ENCODE results near the gene ARL6IP6. TPM values are rescaled to one million over a fixed set of nuclear protein-coding genes. Genes with fewer than 3 reads are reported as not detected.

Gene ARL6IP6
- total RNA-seq, 2 donors from 2014 or later, result 18.9 to 32.2 TPM

DNA sequence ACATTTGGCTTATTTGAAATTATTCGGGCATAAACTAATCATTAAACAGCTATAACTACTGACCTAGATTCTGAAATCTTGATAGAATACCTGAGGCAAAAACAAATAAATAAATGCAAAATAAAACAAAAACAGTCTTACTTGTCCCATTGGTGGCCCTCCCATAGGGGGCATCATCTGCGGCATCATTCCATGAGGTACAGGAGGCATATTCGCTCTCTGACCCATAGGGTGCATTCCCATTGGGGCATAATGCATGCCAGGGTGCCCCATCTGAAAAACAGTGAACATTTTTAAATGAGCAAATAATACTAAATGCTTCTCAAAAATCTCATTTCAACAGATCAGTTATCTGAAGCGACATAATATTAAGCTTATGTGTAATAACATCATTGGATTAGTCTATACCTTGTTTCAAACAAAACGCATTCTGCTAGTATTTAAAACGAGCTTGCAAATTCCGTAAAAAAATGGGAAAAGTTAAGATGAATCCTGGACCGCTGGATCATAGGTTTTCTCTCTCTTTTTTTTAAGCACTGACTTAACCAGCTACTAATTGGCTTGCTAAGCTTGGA, 2.5 kb upstream of the ARL6IP6 start:
- WGBS, result 23% methylated on average over 8 of the region's 8 CpGs
- H3K27me3 ChIP-seq (replicated peaks; ENCODE audit: insufficient read depth), result no peaks in the 10 kb centered on the region
- H3K36me3 ChIP-seq, result no peaks in the 10 kb centered on the region
- intact Hi-C loops (cut with DNase I), result loop anchor here (5.0 to 10.0 kb wide), 3 partner anchors 69 to 541 kb away; partner anchors contain the start of genes FMNL2 and STAM2
- no peaks in the 10 kb centered on the region for H3K4me1 ChIP-seq (replicated peaks)
- H3K9me3 ChIP-seq, result no peaks in the 10 kb centered on the region
- H3K4me3 ChIP-seq, result peak overlapping the region; percentile 79 to 87
- no peak overlapping the region for H3K27ac ChIP-seq
- TF ChIP-seq, protein P1, sequence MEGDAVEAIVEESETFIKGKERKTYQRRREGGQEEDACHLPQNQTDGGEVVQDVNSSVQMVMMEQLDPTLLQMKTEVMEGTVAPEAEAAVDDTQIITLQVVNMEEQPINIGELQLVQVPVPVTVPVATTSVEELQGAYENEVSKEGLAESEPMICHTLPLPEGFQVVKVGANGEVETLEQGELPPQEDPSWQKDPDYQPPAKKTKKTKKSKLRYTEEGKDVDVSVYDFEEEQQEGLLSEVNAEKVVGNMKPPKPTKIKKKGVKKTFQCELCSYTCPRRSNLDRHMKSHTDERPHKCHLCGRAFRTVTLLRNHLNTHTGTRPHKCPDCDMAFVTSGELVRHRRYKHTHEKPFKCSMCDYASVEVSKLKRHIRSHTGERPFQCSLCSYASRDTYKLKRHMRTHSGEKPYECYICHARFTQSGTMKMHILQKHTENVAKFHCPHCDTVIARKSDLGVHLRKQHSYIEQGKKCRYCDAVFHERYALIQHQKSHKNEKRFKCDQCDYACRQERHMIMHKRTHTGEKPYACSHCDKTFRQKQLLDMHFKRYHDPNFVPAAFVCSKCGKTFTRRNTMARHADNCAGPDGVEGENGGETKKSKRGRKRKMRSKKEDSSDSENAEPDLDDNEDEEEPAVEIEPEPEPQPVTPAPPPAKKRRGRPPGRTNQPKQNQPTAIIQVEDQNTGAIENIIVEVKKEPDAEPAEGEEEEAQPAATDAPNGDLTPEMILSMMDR (IDR thresholded peaks at IDR 0.05), result peak in 1 of 4 experiments; percentile 15
- TF ChIP-seq POLR2A (IDR thresholded peaks at IDR 0.05), result no peak
- DNase-seq (ENCODE audit: low spot score), result no peak

DNA sequence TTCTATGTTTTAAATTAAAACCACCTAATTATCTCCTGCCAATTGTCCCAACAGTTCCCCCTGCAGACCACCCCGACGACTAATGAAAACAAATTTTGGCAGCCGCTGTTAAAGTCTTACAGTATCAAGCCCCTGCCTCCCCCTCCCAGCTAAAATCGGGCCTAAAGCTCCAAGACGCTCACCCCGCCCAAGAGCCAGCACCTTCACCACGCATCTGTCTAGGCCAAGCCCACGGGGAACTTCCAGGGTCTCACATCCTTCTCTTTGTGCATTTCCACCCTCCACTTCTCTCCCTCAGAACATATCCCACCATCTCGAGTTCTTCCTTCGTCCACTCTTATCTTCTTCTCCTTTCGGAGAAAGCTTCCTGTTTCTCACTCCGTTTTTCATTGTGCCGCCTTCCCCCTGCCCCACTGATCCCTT, 1.6 kb upstream of the ARL6IP6 start:
- intact Hi-C loops (cut with DNase I), result loop anchor here (5.0 to 10.0 kb wide), 3 partner anchors 70 to 542 kb away; partner anchors contain the start of genes FMNL2 and STAM2

DNA sequence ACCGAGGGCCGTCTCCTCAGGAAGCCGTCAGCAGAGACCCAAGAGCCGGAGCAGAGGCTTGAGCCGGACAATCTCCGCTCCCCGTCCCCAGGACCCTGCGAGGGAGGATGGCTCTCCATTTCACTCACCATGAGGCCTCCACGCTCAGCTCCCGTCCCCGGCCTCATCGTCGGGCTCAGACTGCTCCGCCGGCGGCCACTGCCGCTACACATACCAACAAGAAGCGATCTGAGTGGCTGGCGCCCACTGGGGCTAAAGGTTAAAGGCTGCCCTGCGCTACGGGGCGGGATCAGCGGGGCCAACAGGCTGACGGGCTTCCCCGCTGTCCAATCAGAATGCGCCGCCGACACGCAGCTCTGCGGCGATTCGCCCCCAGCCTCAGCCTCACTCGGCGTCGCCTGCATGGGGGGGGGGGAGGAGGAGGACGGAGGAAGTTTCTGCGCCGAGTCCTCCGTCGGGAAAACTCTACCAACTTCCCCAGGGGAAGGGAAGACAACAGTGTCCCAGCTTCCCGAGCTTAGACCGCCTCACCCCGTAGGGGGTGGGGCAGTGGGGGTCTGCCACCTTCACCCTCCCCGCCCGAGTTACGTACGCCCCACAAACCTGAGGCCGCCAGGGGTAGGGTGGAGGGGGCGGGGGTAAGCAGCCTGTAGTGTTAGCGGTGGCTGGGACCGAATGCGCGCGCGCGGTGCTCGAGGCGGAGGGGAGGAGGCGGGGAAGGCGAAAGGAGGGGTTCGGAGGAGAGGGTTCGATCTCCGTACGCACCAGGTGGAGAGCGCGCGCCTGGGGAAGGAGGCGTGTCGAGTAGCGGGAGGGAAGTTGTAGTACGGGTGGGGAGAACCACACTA, 968 bp upstream of the ARL6IP6 start, which contains the start of gene PRPF40A:
PRPF40A (minus strand) TSS at position 234 of the 848 bp plus-strand sequence; CDS start at position 212, 22 bp downstream.
- Histone ChIP-seq H3K4me3 (peak within 1 kb of the TSS; percentile 79 to 87), H3K27me3 (replicated peaks; ENCODE audit: insufficient read depth) (no peaks in the 10 kb centered on the region), H3K27ac (peak within 1 kb of the TSS; percentile 97 to 98), H3K9me3 (no peaks in the 10 kb centered on the region), H3K4me1 (replicated peaks) (no peaks in the 10 kb centered on the region), H3K36me3 (no peaks in the 10 kb centered on the region)
- TF ChIP-seq POLR2AphosphoS5 (IDR thresholded peaks at IDR 0.05) (peak; percentile 91), POLR2A (IDR thresholded peaks at IDR 0.05) (peak; percentile 65)
- TF ChIP-seq, protein P1 (IDR thresholded peaks at IDR 0.05), result peak in 2 of 4 experiments; percentile 31 to 46
- under 1% methylated on average over 68 of the region's 71 CpGs for WGBS
- intact Hi-C loops (cut with DNase I), result loop anchor here (5.0 to 10.0 kb wide), 3 partner anchors 70 to 543 kb away; partner anchors contain the start of genes FMNL2 and STAM2
- DNase-seq (ENCODE audit: low spot score), result peak; percentile 98

More for the DNA sequence above, 1.6 kb upstream of the ARL6IP6 start:
- no peaks in the 10 kb centered on the region for H3K9me3 ChIP-seq
- H3K27me3 ChIP-seq (replicated peaks; ENCODE audit: insufficient read depth), result no peaks in the 10 kb centered on the region
- WGBS, result under 1% methylated on average over 13 of the region's 13 CpGs
- H3K27ac ChIP-seq, result peak overlapping the region; percentile 97 to 98
- TF ChIP-seq POLR2AphosphoS5 (IDR thresholded peaks at IDR 0.05) (no peak), POLR2A (IDR thresholded peaks at IDR 0.05) (no peak)
- TF ChIP-seq, protein P1 (IDR thresholded peaks at IDR 0.05), result no peak
- no peak for DNase-seq (ENCODE audit: low spot score)
- H3K4me1 ChIP-seq (replicated peaks), result no peaks in the 10 kb centered on the region
- peak overlapping the region; percentile 79 to 87 for H3K4me3 ChIP-seq
- no peaks in the 10 kb centered on the region for H3K36me3 ChIP-seq

DNA sequence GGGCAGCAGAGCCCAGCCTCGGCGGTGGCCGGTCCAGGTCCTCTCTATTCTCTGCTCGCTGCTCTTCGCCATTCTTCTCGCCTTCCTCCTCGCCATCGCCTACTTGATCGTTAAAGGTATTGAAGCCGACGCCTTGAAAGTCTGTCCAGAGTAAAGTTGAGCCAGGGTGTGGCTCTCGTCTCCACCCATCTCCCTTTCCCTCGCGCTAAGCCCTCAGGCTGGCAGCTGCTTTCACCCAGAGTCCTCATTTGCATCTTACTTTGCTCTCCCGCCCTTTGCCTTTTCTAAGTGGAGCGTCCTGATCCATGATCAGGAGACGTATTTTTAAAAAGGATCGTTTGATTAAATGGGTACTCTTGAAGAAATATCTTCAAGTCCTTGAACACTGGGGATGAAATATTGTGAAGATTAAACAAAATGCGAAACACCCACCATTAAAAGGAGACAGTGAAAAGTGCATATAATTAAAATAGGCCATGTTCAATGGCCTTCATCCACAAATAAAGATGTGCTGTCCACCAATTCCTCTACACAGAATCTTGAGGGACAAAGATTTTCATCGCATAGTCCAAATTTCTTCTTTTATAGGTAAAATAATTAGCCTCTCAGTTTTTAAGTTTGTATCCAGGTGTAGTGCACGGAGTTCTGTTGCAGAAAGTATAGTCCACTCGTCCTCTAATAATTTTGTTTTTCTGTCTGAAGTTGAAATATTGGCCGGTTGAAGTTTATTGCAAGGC, 657 bp downstream of the ARL6IP6 start:
- peak overlapping the region; percentile 79 to 87 for H3K4me3 ChIP-seq
- no peaks in the 10 kb centered on the region for H3K9me3 ChIP-seq
- intact Hi-C loops (cut with DNase I), result loop anchor here (5.0 to 10.0 kb wide), 3 partner anchors 72 to 544 kb away; partner anchors contain the start of genes FMNL2 and STAM2
- no peaks in the 10 kb centered on the region for H3K36me3 ChIP-seq
- TF ChIP-seq, protein P1 (IDR thresholded peaks at IDR 0.05), result no peak
- TF ChIP-seq POLR2AphosphoS5 (IDR thresholded peaks at IDR 0.05) (no peak), POLR2A (IDR thresholded peaks at IDR 0.05) (no peak)
- H3K27me3 ChIP-seq (replicated peaks; ENCODE audit: insufficient read depth), result no peaks in the 10 kb centered on the region
- peak; percentile 38 for DNase-seq (ENCODE audit: low spot score)
- WGBS, result 2% methylated on average over 23 of the region's 23 CpGs
- H3K4me1 ChIP-seq (replicated peaks), result no peaks in the 10 kb centered on the region
- H3K27ac ChIP-seq, result peak overlapping the region; percentile 97 to 98
